Ramos (cell line): ENCODE results near the gene CDSN.
"Not testable (repeated sequence)": the region's sequence is repeated elsewhere in the genome, so short reads cannot be mapped to it uniquely, and the experiment has no call there.

Source experiments
- in situ Hi-C: fragments of 300-500 bp; cut with MboI; formaldehyde crosslinking; loops from one replicate; pipeline ENCODE4 v1.14.3; 2022; ENCODE audit warnings: low sequenced_read_pairs; ENCODE audit not compliant: unreplicated experiment

The CDSN gene

GRCh38 chr6:31120151-31120915 is at the start of gene CDSN:
Gene CDSN, minus strand, starts transcription at chr6:31120446. Its CDS starts 27 bp downstream, at chr6:31120419.
- in situ Hi-C loops: no loop called here

GRCh38 chr6:31169123-31169857 is 49.0 kb upstream of the CDSN start:
- in situ Hi-C loops: no loop called here

- in situ Hi-C loops: no loop called here
These were observed 48.4 kb upstream of the CDSN start for GRCh38 chr6:31168606-31169005.

GRCh38 chr6:31165986-31166385 is 45.7 kb upstream of the CDSN start:
- in situ Hi-C loops: no loop called here

- in situ Hi-C loops: not testable (repeated sequence)
These were observed 45.0 kb upstream of the CDSN start for GRCh38 chr6:31165064-31165832.

- in situ Hi-C loops: not testable (repeated sequence)
These were observed 44.3 kb upstream of the CDSN start for GRCh38 chr6:31164475-31165063.

GRCh38 chr6:31163922-31164321 is 43.7 kb upstream of the CDSN start:
- in situ Hi-C loops: no loop called here

GRCh38 chr6:31162463-31163165 is 42.4 kb upstream of the CDSN start:
- in situ Hi-C loops: no loop called here

- in situ Hi-C loops: no loop called here
These were observed 41.2 kb upstream of the CDSN start for GRCh38 chr6:31161216-31162126.

GRCh38 chr6:31158863-31159855 is 38.9 kb upstream of the CDSN start:
- in situ Hi-C loops: no loop called here

- in situ Hi-C loops: no loop called here
These were observed 38.1 kb upstream of the CDSN start, which contains the start of gene TCF19 for GRCh38 chr6:31158140-31158862. Gene TCF19, plus strand, starts transcription at chr6:31158589. Its CDS starts 881 bp downstream, at chr6:31159470.

- in situ Hi-C loops: no loop called here
These were observed 37.4 kb upstream of the CDSN start, which contains the start of gene CCHCR1 for GRCh38 chr6:31157513-31158139. Gene CCHCR1, minus strand, starts transcription at chr6:31157802. Its CDS starts 202 bp downstream, at chr6:31157600.

GRCh38 chr6:31156641-31157040 is 36.4 kb upstream of the CDSN start:
- in situ Hi-C loops: no loop called here

- in situ Hi-C loops: no loop called here
These were observed 34.2 kb upstream of the CDSN start for GRCh38 chr6:31154436-31154835.

GRCh38 chr6:31152781-31153180 is 32.5 kb upstream of the CDSN start:
- in situ Hi-C loops: no loop called here

GRCh38 chr6:31149827-31150447 is 29.7 kb upstream of the CDSN start:
- in situ Hi-C loops: no loop called here
